Measurements from ENCODE around the gene FASN. TPM values are rescaled to one million over a fixed set of nuclear protein-coding genes. Genes with fewer than 3 reads are reported as not detected.

FASN gene
- total and polyA plus RNA-seq, 2 donors (not counting 3 experiments of a cell fraction or from before 2014, with no cell fraction given) = 101 to 360 TPM

GRCh38 chr17:82129095-82129494 is 31.1 kb upstream of the FASN start:
- FAIRE-seq (no peak), DNase-seq (ENCODE audit: low read depth, low spot score) (no peak)
- H4K20me1 ChIP-seq (replicated peaks; ENCODE audit: control insufficient read depth, extremely low read depth, insufficient read depth, low read length) = no peaks in the 10 kb centered on the region
- peak in 1 of 2 donors; percentile 2 for TF ChIP-seq CTCF (IDR thresholded peaks at IDR 0.05; ENCODE audit: extremely low read depth in 1 of 2, insufficient read depth in 1 of 2, low read depth in 1 of 2, low read length in 2 of 2)
- TF ChIP-seq GATA2 (IDR thresholded peaks at IDR 0.05; ENCODE audit: insufficient read depth, insufficient read length, low read depth, low read length) = no peak
- no peaks in the 10 kb centered on the region for H3K9me3 ChIP-seq (replicated peaks; ENCODE audit: control insufficient read depth, insufficient read depth, low read length)
- H3K4me2 ChIP-seq (ENCODE audit: insufficient read depth, low read length) = no peak overlapping the region
- H3K9me1 ChIP-seq (replicated peaks; ENCODE audit: control insufficient read depth, extremely low read depth, insufficient read depth, low read length) = no peaks in the 10 kb centered on the region
- BruUV-seq (replicated peaks) = no TSS peak
- no peaks in the 10 kb centered on the region for H3K36me3 ChIP-seq (ENCODE audit: control insufficient read depth in 2 of 2, extremely low read depth in 1 of 2, insufficient read depth in 2 of 2, low read length in 2 of 2)
- no peaks in the 10 kb centered on the region for H3K79me2 ChIP-seq (ENCODE audit: control insufficient read depth, insufficient read depth, low read length)
- ChIA-PET POLR2A (no interaction called here), CTCF (interaction anchor here (1.6 kb wide), 1 partner anchor 91 kb away, joined by 3 read pairs; the partner anchor contains the start of gene DCXR)
- no peak overlapping the region for H3K4me3 ChIP-seq (replicated peaks in 1 of 3; ENCODE audit: insufficient read depth in 1 of 3, low read depth in 1 of 3, low read length in 3 of 3)
- intact Hi-C loops (cut with micrococcal nuclease) (no loop called here), dilution Hi-C loops (cut with MboI; ENCODE audit: extremely low pct_ligation_motif_present, low sequenced_read_pairs) (no loop called here)
- H3K9ac ChIP-seq (replicated peaks; ENCODE audit: extremely low read depth, insufficient read depth, low read length) = no peak overlapping the region
- no peaks in the 10 kb centered on the region for H3K4me1 ChIP-seq (ENCODE audit: control insufficient read depth, extremely low read depth, insufficient read depth, low read length)
- H3K27me3 ChIP-seq (ENCODE audit: control insufficient read depth in 2 of 2, insufficient read depth in 2 of 2, low read length in 2 of 2) = no peaks in the 10 kb centered on the region
- H2AFZ ChIP-seq (ENCODE audit: low read depth, low read length) = no peak overlapping the region
- H3K27ac ChIP-seq (ENCODE audit: insufficient read depth, low read depth, low read length) = no peak overlapping the region

GRCh38 chr17:82128287-82128686 is 30.3 kb upstream of the FASN start:
- POLR2A ChIA-PET = no interaction called here
- H3K4me3 ChIP-seq (replicated peaks in 1 of 3; ENCODE audit: insufficient read depth in 1 of 3, low read depth in 1 of 3, low read length in 3 of 3) = no peak overlapping the region
- no peak overlapping the region for H2AFZ ChIP-seq (ENCODE audit: low read depth, low read length)
- intact Hi-C loops (cut with micrococcal nuclease) (no loop called here), dilution Hi-C loops (cut with MboI; ENCODE audit: extremely low pct_ligation_motif_present, low sequenced_read_pairs) (no loop called here)
- DNase-seq (ENCODE audit: low read depth, low spot score) (no peak), FAIRE-seq (no peak)
- H3K27me3 ChIP-seq (ENCODE audit: control insufficient read depth in 2 of 2, insufficient read depth in 2 of 2, low read length in 2 of 2) = no peaks in the 10 kb centered on the region
- no peak overlapping the region for H3K4me2 ChIP-seq (ENCODE audit: insufficient read depth, low read length)
- no peak overlapping the region for H3K9ac ChIP-seq (replicated peaks; ENCODE audit: extremely low read depth, insufficient read depth, low read length)
- H3K9me3 ChIP-seq (replicated peaks; ENCODE audit: control insufficient read depth, insufficient read depth, low read length) = no peaks in the 10 kb centered on the region
- BruUV-seq (replicated peaks) = no TSS peak
- CTCF ChIA-PET = no interaction called here
- no peaks in the 10 kb centered on the region for H3K36me3 ChIP-seq (ENCODE audit: control insufficient read depth in 2 of 2, extremely low read depth in 1 of 2, insufficient read depth in 2 of 2, low read length in 2 of 2)
- TF ChIP-seq MAX (IDR thresholded peaks at IDR 0.05; ENCODE audit: insufficient read depth, insufficient read length) = no peak
- no peak for TF ChIP-seq MYC (IDR thresholded peaks at IDR 0.05; ENCODE audit: low read depth, low read length)
- TF ChIP-seq EZH2 (IDR thresholded peaks at IDR 0.05; ENCODE audit: borderline replicate concordance, low read depth, low read length, severe bottlenecking) = no peak
- TF ChIP-seq FOS (IDR thresholded peaks at IDR 0.05; ENCODE audit: borderline replicate concordance, insufficient read depth, low read length) = no peak
- TF ChIP-seq POLR2A (IDR thresholded peaks at IDR 0.05; ENCODE audit: low read depth, low read length) = no peak
- no peak for TF ChIP-seq GATA2 (IDR thresholded peaks at IDR 0.05; ENCODE audit: insufficient read depth, insufficient read length, low read depth, low read length)
- no peaks in the 10 kb centered on the region for H3K4me1 ChIP-seq (ENCODE audit: control insufficient read depth, extremely low read depth, insufficient read depth, low read length)
- no peak overlapping the region for H3K27ac ChIP-seq (ENCODE audit: insufficient read depth, low read depth, low read length)
- H3K9me1 ChIP-seq (replicated peaks; ENCODE audit: control insufficient read depth, extremely low read depth, insufficient read depth, low read length) = no peaks in the 10 kb centered on the region
- no peaks in the 10 kb centered on the region for H3K79me2 ChIP-seq (ENCODE audit: control insufficient read depth, insufficient read depth, low read length)
- no peaks in the 10 kb centered on the region for H4K20me1 ChIP-seq (replicated peaks; ENCODE audit: control insufficient read depth, extremely low read depth, insufficient read depth, low read length)
